LHCN-M2 (cell line): Measurements from ENCODE around the gene ELF1. TPM values are rescaled to one million over a fixed set of nuclear protein-coding genes. Genes with fewer than 3 reads are reported as not detected.
"Not testable (repeated sequence)": the region's sequence is repeated elsewhere in the genome, so short reads cannot be mapped to it uniquely, and the experiment has no call there.

Experiments used
- DNase-seq: peaks from one replicate; pipeline ENCODE4 v3.0.0-alpha.2; 2012; ENCODE audit warnings: low read depth
- total RNA-seq: library from RNA; depleted of rRNA; stranded (reverse); fragments of >200 nt; gene quantifications from 2 replicates; pipeline ENCODE4 v1.2.3, GENCODE V29; 2014

The ELF1 gene
- total RNA-seq, 1 experiment from 2014 or later, result 34.3 TPM

DNA sequence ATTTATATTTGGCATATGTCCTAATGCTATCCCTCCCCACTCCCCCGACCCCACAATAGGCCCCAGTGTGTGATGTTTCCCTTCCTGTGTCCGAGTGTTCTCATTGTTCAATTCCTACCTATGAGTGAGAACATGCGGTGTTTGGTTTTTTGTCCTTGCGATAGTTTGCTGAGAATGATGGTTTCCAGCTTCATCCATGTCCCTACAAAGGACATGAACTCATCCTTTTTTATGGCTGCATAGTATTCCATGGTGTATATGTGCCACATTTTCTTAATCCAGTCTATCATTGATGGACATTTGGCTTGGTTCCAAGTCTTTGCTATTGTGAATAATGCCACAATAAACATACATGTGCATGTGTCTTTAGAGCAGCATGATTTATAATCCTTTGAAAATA, 23.3 kb upstream of the ELF1 start:
- DNase-seq, result not testable (repeated sequence)

DNA sequence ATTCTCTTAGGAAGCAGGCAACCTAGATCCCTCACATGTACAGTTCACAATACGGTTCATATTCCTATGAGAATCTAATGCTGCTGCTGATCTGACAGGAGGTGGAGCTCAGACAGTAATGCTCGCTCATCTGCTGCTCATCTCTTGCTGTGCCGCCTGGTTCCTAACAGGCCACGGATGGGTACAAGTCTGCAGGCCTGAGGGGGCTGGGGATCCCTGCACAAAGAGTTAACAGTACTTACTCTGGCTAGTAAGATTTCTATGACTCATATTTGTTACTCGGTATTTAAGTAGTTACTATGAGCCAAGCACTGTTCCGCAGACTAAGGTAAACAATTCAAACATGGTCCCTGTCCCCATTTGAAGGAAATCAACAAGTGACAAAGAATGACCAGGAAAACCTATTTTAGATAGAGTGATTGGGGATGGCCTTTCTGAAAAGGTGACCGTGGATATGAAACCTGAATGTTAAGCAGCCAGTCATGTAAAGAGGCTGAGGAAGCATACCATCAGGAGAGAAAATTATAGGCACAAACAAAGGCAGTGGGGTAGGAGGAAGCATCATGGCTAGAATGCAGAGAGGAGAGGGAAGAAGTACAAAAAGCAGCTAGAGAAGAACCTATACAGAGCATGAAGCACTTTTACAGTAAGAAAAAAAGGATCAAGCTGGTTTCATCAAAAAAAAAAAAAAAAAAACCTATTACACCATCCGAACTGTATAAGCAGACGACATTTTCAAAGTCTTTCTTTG, 21.6 kb upstream of the ELF1 start:
- DNase-seq, result no peak

DNA sequence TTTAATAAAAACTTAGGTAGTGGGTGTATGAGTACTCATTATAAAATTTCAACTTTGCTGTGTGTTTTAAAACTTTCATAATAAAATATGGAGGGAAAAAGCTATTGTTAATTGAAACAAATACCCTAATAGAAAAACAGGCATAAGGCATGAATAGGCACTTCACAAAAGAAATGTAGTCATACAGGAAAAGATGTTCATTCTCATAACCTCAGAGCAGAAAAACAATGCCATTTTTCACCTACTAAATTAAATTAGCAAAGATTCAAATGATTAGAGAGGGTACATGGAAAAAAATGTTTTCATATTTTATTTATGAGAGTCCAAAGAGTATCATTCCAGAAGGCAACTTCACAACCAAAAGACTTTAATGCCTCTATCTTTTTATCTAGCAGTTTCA, 20.6 kb upstream of the ELF1 start:
- no peak for DNase-seq

DNA sequence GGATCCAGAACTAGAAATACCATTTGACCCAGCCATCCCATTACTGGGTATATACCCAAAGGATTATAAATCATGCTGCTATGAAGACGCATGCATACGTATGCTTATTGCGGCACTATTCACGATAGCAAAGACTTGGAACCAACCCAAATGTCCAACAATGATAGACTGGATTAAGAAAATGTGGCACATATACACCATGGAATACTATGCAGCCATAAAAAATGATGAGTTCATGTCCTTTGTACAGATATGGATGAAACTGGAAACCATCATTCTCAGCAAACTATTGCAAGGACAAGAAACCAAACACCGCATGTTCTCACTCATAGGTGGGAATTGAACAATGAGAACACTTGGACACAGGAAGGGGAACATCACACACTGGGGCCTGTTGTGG, 17.4 kb upstream of the ELF1 start:
- not testable (repeated sequence) for DNase-seq

DNA sequence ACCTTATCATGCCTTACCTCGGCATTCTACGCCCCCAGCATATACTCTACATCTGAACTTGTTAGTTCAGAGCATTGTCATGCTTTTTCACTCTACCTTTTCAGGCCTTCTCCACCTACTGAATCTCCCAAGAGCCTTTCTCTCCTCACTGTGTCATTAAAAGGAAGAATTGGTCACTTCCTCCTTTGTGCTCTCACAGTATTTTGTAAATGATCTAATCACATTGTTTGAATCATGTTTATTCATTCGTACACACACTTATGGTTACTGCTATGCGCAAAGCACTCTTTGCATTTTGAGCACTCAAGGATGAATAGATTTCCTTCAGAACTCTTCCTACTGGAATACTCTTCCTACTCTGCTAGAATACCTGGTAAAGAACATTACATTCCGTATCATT, 15.8 kb upstream of the ELF1 start:
- no peak for DNase-seq

DNA sequence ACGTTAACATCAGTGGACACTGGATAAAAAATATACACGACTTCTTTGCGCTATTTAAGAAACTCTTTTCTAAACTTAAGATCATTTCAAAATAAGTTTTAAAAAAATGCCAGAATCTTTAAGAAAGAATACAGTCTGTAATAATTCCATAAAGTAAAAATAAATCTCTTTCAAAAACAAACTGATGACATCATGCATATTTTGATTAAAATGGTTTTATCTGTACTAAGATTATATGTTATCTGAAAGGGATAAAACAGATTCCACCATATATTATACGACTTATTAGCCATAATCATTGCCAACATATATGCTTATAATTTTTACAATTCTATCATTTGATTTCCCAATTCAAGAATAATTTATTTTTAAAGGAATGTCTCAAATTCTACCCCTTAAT, 15.3 kb upstream of the ELF1 start:
- DNase-seq, result no peak

DNA sequence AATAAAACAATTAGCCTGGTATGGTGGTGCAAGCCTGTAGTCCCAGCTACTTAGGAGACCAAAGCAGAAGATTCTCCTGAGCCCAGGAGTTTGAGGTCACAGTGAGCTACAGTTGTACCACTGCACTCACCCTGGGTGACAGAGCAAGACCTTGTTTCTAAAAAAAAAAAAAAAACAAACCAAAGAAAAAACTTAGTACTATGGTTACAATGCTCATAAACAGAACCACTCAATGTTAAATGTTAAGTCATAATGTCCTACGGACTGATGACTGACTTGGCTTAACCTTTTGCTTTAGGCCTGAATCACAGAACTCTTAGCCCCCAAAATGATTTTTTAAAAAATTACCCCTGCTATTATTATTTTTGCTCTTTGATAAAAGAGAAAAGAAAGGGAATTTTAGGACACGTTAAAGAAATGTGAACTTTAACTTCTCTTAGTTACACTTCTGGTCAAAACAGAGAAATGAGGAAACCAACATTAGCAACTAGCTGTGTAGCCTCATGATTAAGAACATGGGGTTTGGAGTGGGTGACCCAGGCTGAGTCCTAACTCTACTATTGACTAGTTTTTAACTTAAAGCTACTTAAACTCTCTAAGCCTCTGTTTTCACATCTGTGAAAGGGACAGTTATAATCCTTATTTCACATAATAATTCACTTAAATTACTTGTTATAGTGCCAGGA, 13.7 kb upstream of the ELF1 start:
- no peak for DNase-seq

DNA sequence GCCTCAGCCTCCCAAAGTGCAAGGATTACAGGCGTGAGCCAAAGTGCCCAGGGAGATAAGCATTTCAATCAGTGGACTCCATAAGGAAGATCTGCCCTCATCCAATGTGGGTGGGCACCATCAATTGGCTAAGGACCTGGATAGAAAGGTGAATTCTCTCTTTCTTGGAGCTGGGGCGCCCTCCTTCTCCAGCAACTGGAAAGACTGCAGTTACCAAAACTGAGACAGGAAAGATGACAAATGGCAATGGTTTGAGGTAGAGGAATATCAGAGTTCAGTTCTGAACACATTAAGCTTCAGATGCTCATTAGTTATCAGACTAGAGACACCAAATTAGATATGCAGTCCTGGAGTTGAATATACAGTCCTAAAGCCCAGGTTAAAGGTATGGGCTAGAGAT, 10.5 kb upstream of the ELF1 start:
- DNase-seq, result no peak

DNA sequence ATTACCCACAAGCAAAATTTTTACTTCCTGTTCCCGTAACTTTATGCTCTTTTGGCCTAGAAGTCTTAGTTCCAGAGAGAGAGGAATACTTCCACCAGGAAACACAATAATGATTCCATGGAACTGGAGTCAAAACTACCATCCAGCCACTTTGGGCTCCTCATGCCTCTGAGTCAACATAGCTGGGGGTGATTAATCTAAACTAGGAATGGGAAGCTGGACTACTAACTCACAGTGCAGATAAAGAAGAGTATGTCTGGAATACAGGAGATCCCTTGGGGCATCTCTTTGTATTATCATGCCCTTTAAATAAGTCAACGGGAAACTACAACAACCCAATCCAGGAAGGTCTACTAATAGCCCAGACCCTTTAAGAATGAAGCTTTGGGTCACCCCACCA, 8.9 kb upstream of the ELF1 start:
- peak; percentile 30 for DNase-seq

DNA sequence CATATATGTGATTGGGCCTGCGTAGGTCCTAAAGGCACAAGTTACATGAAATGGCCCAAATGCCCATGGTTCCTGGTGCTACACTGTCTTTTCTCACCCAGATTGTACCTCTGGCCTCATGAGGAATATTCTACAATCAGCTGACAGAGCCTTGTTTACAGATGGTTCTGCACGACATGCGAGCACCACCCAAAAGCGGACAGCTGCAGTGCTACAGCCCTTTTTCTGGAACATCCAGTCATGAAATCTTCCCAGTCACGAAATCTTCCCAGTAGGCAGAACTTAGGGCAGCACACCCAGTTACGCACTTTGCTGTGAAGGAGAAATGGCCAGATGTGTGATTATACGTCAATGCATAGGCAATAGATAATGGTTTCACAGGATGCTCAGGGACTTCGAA, 7.7 kb upstream of the ELF1 start:
- peak; percentile 23 for DNase-seq

DNA sequence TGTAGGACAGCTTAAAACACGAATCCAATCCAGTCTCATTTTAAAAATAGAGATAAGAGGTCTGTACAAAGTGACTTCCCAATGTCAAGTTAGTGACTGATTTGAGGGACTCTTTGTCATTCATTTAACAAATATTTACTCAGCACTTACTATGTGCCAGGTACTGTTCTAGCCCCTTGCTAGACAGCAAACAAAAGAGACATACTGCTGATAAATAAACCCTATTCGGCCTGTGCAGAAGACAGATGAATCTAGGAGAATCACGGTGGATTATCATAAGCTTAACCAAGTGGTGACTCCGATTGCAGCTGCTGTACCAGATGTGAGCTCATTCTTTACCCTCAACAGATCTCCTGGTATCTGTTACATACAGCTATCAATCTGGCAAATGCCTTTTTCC, 6.4 kb upstream of the ELF1 start:
- DNase-seq, result no peak

DNA sequence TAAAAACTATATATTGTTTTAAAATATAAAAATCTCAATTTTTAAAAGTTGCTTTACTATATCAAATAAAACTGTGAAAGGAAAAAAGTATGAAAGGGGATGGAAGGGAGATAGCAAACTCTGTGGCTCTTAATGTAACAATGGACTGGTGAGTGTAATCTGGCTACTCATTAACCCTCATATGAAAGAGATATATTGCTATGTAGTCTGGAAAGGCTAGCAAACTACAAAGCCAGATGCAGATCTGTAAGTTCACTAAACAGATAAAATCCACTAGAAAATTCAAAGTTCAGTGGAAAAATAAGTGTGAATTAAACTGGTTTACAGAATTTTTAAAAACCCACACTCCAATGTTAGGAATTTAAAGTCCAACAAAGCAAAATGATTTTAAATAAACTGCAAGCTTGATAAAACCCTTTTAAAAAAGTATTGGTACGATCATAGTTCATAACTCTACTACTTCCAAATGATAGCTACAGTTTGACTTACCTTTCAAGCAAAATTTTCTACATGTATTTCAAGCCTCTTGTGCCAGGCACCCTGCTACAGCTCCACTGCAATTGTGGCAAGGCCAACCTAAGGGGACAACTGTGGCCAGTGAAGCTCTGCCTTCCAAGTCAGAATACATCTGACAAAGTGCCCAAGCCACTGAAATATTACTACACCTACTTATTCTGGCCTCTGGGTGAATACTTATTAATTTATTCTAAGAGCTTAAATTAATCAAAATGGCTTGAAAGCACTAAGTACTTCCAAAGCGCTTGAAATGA, 647 bp upstream of the ELF1 start:
- no peak for DNase-seq

DNA sequence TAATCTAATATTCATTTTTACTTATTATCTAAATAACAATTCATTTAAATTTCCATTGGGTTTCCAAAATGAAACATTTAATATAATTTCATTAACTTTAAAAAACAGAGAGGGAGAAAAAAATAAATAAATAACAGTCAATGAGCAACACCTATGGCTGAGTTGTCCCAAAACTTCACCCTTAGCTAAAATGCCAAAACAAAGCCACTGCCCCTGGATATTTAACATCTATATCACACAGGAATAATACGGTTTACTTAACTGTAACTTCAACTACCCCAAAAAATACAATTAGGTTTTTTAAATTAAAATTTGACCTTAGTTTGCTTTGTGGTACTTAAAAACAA, 541 bp downstream of the ELF1 start:
- no peak for DNase-seq

DNA sequence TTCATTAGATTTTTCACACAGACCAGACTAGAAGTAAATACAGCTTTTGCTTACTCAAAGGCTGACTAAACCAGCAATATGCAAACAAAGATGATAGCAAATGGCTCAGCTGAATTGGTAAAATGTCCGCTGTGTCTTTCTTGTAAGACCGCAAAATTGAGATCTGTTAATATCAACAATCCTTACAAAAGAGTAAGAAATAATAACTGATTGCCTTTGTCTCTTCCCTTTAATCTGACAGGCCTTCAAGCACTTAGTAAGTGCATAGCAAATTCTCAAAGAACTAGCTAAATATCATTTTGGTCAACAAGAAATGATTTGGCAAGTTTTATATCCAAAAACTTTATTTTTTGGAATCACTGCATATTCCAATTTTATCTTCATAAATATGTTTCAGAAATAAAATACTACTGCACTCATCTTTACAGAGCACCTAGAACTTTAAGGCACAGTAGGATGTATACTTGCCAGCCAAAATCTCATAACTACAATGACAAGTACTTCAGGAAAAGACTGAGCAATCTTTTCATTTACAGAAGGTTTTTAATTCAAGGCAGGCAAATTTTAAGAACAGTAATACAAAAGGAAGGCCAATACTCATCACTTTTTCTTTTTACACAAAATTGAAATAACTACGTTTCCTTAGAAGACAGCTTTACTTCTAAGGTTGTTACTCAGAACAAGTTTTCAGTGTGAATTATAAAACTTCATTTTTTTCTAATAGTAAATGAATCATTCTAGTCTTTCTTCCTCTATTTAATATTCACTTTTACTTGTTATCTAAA, 1.1 kb downstream of the ELF1 start:
- no peak for DNase-seq

DNA sequence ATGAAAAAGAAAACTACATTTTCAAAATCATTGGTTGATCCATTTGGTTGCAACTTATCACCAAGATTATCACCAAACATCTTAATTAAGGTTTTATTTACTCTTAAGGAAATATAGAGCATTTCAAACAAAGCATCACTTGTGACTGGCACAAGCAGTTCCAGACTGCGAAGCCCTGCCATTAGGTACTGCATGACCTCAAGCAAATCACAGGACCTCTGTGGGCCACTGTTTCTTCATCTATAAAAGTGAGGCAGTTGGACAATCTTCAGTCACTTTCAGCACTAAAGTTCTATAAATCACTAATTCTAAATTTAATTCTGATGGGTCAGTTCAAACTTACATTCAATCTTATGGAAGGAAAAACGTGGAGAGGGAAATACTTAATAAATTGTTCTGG, 2.0 kb downstream of the ELF1 start:
- no peak for DNase-seq

DNA sequence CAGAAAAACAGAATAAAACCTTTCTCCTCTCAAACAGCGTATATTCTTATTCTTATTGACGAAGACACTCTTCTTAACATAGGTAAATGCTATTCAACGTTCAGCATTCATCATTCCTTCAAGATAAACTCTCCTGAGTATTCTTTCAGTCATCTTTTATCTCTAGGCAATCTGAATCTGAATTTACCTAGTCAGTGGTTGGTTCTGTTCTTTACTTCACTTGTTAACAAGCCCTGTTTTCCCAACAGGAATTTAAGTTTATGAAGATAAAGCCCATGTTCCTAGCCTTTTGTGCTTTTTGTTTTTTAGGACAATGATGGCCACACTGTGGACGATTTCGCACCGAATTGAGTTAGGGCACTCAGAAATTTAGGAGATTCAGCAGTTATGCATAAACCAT, 3.2 kb downstream of the ELF1 start:
- no peak for DNase-seq

DNA sequence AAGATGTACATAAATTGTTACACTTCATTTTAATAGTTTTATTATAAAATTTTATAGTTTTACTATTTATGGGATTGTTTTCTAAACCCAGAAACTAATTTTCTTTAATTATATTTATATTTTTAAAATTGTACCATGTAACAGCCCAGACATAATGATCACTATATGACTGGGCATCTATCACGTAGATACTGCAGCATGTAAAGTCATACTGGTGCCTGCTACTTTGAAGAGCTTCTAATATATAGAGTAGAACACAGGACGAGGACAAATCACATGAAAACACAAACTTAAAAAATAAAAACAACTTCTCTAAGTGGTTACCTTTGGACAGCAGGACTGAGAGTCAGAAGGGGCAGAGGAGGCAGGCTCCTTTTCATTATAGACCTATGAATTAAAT, 5.3 kb downstream of the ELF1 start:
- no peak for DNase-seq

DNA sequence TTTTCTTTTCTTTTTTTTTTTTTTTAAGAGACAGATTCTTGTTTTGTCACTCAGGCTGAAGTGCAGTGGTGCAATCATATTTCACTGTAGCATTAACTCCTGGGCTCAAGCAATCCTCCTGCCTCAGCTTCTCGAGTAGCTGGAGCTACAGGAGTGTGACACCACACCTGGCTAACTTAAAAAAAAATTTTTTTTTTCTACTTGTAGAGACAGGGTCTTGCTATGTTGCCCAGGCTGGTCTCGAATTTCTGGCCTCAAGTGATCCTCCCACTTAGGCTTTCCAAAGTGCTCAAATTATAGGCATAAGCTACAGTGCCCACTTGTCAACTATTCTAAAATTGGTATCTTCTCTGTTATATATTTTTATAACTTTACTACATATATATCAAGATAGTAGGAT, 6.6 kb downstream of the ELF1 start:
- no peak for DNase-seq

DNA sequence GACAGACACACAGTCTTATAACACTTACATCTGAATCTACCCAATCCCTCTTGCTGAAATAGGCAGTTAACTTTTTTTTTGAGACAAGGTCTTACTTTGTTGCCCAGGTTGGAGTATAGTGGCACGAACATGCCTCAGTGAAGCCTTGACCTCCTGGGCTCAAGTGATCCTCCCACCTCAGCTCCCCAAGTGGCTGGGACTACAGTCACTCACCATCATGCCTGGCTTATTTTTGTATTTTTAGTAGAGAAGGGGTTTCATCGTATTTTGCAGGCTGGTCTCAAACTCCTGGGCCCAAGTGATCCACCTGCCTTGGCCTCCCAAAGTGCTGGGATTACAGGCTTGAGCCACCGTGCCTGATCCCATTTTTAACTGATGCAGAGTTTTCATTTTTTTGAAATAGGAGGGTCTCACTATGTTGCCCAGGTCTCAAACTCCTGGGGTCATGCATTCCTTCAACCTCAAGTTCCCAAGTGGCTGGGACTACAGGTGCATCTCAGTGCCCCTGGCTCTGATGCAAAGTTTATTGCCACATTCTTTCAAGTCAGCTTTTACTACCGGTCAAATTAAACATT, 7.6 kb downstream of the ELF1 start:
- no peak for DNase-seq

DNA sequence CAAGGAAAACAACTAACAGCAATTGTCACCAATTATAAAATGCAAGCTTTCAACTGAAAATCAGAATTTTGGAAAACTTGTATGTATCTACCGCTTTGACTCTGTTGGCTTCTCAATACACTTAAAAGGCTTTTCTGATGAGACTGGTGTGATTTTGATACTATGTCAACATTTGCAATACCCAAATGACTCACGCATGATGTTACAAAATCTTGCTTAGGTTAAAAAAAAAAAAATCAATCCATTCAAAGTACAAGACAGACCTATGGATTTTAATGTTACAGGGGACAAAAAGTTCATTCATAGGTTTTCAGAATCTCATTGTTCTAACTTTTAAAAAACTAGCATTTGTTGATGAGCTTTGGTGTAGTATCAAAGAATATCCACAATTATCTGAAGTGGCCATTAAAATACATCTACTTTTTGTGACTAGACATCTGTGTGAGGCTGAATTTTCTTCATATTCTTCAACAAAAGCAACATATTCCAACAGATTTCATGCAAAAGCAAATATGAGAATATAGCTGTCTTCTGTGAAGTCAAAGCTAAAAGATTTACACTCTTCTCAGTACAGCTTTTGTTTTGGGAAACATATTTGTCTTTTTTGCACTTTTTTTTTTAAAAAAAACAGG, 10.7 kb downstream of the ELF1 start:
- DNase-seq, result peak; percentile 72

DNA sequence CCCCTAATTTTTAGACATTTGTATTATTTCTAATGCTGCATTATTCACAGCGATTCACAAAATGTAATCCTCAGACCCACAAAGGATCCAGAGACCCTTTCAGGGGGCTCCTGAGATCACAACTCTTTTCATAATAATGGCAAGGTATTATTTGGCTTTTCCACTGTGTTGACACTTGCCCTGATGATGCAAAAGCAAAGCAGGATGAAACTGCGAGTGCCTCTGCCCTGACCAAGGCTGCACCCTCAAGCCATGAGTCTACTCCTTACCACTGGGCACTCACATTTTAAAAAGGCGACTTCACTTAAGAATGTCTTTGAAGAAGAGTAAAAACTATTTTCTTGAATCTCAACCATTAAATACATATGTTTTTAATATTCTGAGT, 11.4 kb downstream of the ELF1 start:
- no peak for DNase-seq
